Panc1 (cell line): ENCODE results near the gene NDRG4. TPM values are rescaled to one million over a fixed set of nuclear protein-coding genes. Genes with fewer than 3 reads are reported as not detected.

ENCODE experiments used
- ATAC-seq: fragments of 200-7000 bp; cut with Tn5 transposase; 2 replicates; pipeline ENCODE4 v1.9.1; 2020; ENCODE audit warnings: mild to moderate bottlenecking, moderate library complexity
- BruUV-seq: library from RNA; stranded (reverse); fragments of 400-500 nt; replicated peaks from 2 replicates; lab custom pipeline; 2021; lab: Mats Ljungman, UMichigan
- CTCF ChIA-PET: fragments of 300-600 bp; sonication (Branson Sonifier 250); formaldehyde crosslinking; loops from one replicate; lab custom pipeline; 2022; ENCODE audit warnings: antibody characterized with exemption; lab: Charles Lee
- POLR2A ChIA-PET: fragments of 300-600 bp; sonication (Branson Sonifier 250); formaldehyde crosslinking; loops from one replicate; lab custom pipeline; 2022; ENCODE audit warnings: antibody characterized with exemption; lab: Charles Lee
- DNase-seq: peaks from one replicate; pipeline ENCODE4 v3.0.0-alpha.2; 2010; ENCODE audit warnings: low read depth, low spot score
- H3K27ac ChIP-seq: 2 replicates; pipeline ENCODE4 v1.5.1; 2011; ENCODE audit warnings: mild to moderate bottlenecking, low read length, inconsistent platforms
- H3K27me3 ChIP-seq: fragments of 200-500 bp; sonication (Bioruptor generic); 2 replicates; pipeline ENCODE4 v1.6.0; 2014; ENCODE audit warnings: low read length, inconsistent platforms; ENCODE audit not compliant: control insufficient read depth, insufficient read depth
- H3K36me3 ChIP-seq: fragments of 200-500 bp; sonication (Bioruptor generic); 2 replicates; pipeline ENCODE4 v1.5.1; 2014; ENCODE audit warnings: inconsistent platforms, mild to moderate bottlenecking, low read length, moderate library complexity; ENCODE audit not compliant: control insufficient read depth, insufficient read depth
- H3K4me1 ChIP-seq: 2 replicates; pipeline ENCODE4 v1.5.1; 2011; ENCODE audit warnings: inconsistent platforms, mild to moderate bottlenecking, low read length, moderate library complexity; ENCODE audit not compliant: control insufficient read depth, insufficient read depth
- H3K4me3 ChIP-seq, 2 experiments: 2 replicates each; pipeline ENCODE4 v1.5.1; 2011 to 2012; ENCODE audit warnings: low read depth in 2 of 2, low read length in 2 of 2, mild to moderate bottlenecking in 2 of 2, inconsistent platforms in 1 of 2, moderate library complexity in 1 of 2
- H3K9me3 ChIP-seq: fragments of 200-500 bp; sonication (Bioruptor generic); 2 replicates; pipeline ENCODE4 v1.5.1; 2014; ENCODE audit warnings: low read depth, mild to moderate bottlenecking, inconsistent platforms, low read length, moderate library complexity; ENCODE audit not compliant: control insufficient read depth, insufficient read depth
- POLR2AphosphoS5 ChIP-seq: IDR thresholded peaks from 2 replicates; pipeline ENCODE4 v1.6.1; 2012; ENCODE audit warnings: mild to moderate bottlenecking, low read depth, low read length, moderate library complexity
- REST ChIP-seq, 2 experiments: IDR thresholded peaks; 2 replicates each; pipeline ENCODE4 v1.6.1; 2011 to 2012; ENCODE audit warnings: low read depth in 2 of 2, control low read depth in 1 of 2, low read length in 1 of 2, mild to moderate bottlenecking in 1 of 2, moderate library complexity in 1 of 2; ENCODE audit not compliant: insufficient read depth in 1 of 2
- SIN3A ChIP-seq: IDR thresholded peaks from 2 replicates; pipeline ENCODE4 v1.6.1; 2012; ENCODE audit warnings: low read depth, mild to moderate bottlenecking, low read length, moderate library complexity, borderline replicate concordance; ENCODE audit not compliant: insufficient read depth
- TCF7L2 ChIP-seq: IDR thresholded peaks from 2 replicates; pipeline ENCODE4 v1.6.1; 2011; ENCODE audit warnings: mild to moderate bottlenecking, low read depth, low read length, inconsistent platforms
- in situ Hi-C: cut with HindIII; loops from 2 replicates; pipeline ENCODE4 v1.10.0; 2016; ENCODE audit warnings: low sequenced_read_pairs, low pct_unique_long_range_greater_than_20kb
- intact Hi-C: fragments of 100-400 bp; cut with micrococcal nuclease; formaldehyde crosslinking; loops from one replicate; pipeline ENCODE4 v1.10.0; 2022; ENCODE audit not compliant: unreplicated experiment
- total RNA-seq: library from RNA; stranded (reverse); gene quantifications from one replicate; pipeline ENCODE4 v1.2.1, GENCODE V29; 2021; ENCODE audit not compliant: unreplicated experiment
- TF ChIP-seq, protein P1 (sequence below): fragments of 450-650 bp; IDR thresholded peaks from 2 replicates; pipeline ENCODE4 v1.5.1; 2017; ENCODE audit warnings: mild to moderate bottlenecking

The NDRG4 gene
- total RNA-seq, 1 experiment from 2014 or later = 5.1 TPM

DNA sequence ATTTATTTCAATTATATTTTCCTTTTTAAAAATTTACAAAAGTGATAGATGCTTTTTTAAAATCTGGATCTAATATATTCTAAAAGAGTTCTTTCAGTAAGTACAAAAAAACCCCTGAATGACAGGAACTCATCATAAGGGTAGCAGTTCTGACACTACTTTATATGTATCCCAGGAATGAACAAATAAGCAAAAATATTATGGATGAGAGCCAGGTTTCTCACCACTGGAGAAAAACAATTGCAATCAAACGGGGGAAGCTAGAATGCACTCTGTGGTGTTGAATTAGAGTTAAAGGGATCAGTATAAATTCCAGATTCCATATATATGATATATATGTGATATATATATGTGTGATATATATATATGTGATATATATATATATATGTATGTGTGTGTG, 23.2 kb upstream of the NDRG4 start:
- POLR2A ChIA-PET = no interaction called here
- no peak for TF ChIP-seq TCF7L2
- no peak for TF ChIP-seq POLR2AphosphoS5
- no TSS peak for BruUV-seq
- Histone ChIP-seq H3K9me3 (no peaks in the 10 kb centered on the region), H3K36me3 (no peaks in the 10 kb centered on the region), H3K4me3 (no peak overlapping the region), H3K27me3 (no peaks in the 10 kb centered on the region), H3K27ac (no peak overlapping the region), H3K4me1 (no peaks in the 10 kb centered on the region)
- ATAC-seq (no peak), DNase-seq (no peak)
- intact Hi-C loops (no loop called here), in situ Hi-C loops (no loop called here)
- CTCF ChIA-PET = interaction anchor here (1.0 kb wide), 1 partner anchor 11 kb away, joined by 6 read pairs; no protein-coding TSS in a partner anchor

- ChIA-PET CTCF (no interaction called here), POLR2A (no interaction called here)
- BruUV-seq = no TSS peak
- Histone ChIP-seq H3K4me3 (no peak overlapping the region), H3K4me1 (no peaks in the 10 kb centered on the region), H3K9me3 (no peaks in the 10 kb centered on the region), H3K36me3 (no peaks in the 10 kb centered on the region), H3K27ac (no peak overlapping the region), H3K27me3 (no peaks in the 10 kb centered on the region)
- ATAC-seq (no peak), DNase-seq (no peak)
- intact Hi-C loops (no loop called here), in situ Hi-C loops (no loop called here)
- TF ChIP-seq REST (IDR thresholded peaks at IDR 0.05; ENCODE audit: insufficient read depth in 1 of 2, low read depth in 2 of 2, low read length in 1 of 2) (no peak), POLR2AphosphoS5 (no peak), SIN3A (no peak), TCF7L2 (no peak)
- TF ChIP-seq, protein P1, sequence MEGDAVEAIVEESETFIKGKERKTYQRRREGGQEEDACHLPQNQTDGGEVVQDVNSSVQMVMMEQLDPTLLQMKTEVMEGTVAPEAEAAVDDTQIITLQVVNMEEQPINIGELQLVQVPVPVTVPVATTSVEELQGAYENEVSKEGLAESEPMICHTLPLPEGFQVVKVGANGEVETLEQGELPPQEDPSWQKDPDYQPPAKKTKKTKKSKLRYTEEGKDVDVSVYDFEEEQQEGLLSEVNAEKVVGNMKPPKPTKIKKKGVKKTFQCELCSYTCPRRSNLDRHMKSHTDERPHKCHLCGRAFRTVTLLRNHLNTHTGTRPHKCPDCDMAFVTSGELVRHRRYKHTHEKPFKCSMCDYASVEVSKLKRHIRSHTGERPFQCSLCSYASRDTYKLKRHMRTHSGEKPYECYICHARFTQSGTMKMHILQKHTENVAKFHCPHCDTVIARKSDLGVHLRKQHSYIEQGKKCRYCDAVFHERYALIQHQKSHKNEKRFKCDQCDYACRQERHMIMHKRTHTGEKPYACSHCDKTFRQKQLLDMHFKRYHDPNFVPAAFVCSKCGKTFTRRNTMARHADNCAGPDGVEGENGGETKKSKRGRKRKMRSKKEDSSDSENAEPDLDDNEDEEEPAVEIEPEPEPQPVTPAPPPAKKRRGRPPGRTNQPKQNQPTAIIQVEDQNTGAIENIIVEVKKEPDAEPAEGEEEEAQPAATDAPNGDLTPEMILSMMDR = no peak
These were observed 21.5 kb upstream of the NDRG4 start for GRCh38 chr16:58478427-58478826.

GRCh38 chr16:58481226-58481869, 18.6 kb upstream of the NDRG4 start:
- ChIA-PET POLR2A (no interaction called here), CTCF (no interaction called here)

More at GRCh38 chr16:58481226-58481869, 18.6 kb upstream of the NDRG4 start:
- Histone ChIP-seq H3K9me3 (no peaks in the 10 kb centered on the region), H3K27ac (no peak overlapping the region), H3K4me3 (no peak overlapping the region), H3K4me1 (no peaks in the 10 kb centered on the region), H3K27me3 (no peaks in the 10 kb centered on the region), H3K36me3 (no peaks in the 10 kb centered on the region)
- no peak for TF ChIP-seq POLR2AphosphoS5
- no peak for TF ChIP-seq REST (IDR thresholded peaks at IDR 0.05; ENCODE audit: insufficient read depth in 1 of 2, low read depth in 2 of 2, low read length in 1 of 2)
- TF ChIP-seq, protein P1 = no peak
- TF ChIP-seq SIN3A = no peak
- no peak for TF ChIP-seq TCF7L2
- intact Hi-C loops (no loop called here), in situ Hi-C loops (no loop called here)
- ATAC-seq (no peak), DNase-seq (no peak)
- BruUV-seq = no TSS peak
